CD4-positive, alpha-beta T cell treated with Interleukin-6 at 100 ng/mL for 8 hours (primary cell): ENCODE results near the gene PEX14.

ENCODE experiments used
- DNase-seq: peaks from one replicate; pipeline ENCODE4 v3.0.0-alpha.2; 2020; ENCODE audit warnings: mixed read lengths, low spot score

Gene PEX14

GRCh38 chr1:10634075-10634427 lies 159.3 kb downstream of the PEX14 start:
- no peak for DNase-seq

GRCh38 chr1:10634428-10635084 lies 159.8 kb downstream of the PEX14 start:
- DNase-seq = no peak

- DNase-seq = no peak
These were observed 160.5 kb downstream of the PEX14 start for GRCh38 chr1:10635085-10635896.

GRCh38 chr1:10635992-10636391 lies 161.2 kb downstream of the PEX14 start:
- no peak for DNase-seq

GRCh38 chr1:10637400-10637799 lies 162.7 kb downstream of the PEX14 start:
- DNase-seq = no peak

GRCh38 chr1:10637834-10638558 lies 163.2 kb downstream of the PEX14 start:
- DNase-seq = no peak

GRCh38 chr1:10638559-10639005 lies 163.8 kb downstream of the PEX14 start:
- DNase-seq = no peak

- no peak for DNase-seq
These were observed 164.4 kb downstream of the PEX14 start for GRCh38 chr1:10639011-10639774.

GRCh38 chr1:10639775-10640578 lies 165.2 kb downstream of the PEX14 start:
- DNase-seq = no peak

- DNase-seq = no peak
These were observed 166.2 kb downstream of the PEX14 start for GRCh38 chr1:10640843-10641553.

- DNase-seq = no peak
These were observed 167.2 kb downstream of the PEX14 start for GRCh38 chr1:10641976-10642375.

GRCh38 chr1:10642403-10643080 lies 167.8 kb downstream of the PEX14 start:
- DNase-seq = no peak

GRCh38 chr1:10643607-10644306 lies 169.0 kb downstream of the PEX14 start:
- no peak for DNase-seq

GRCh38 chr1:10644307-10645128 lies 169.8 kb downstream of the PEX14 start:
- no peak for DNase-seq

- no peak for DNase-seq
These were observed 171.7 kb downstream of the PEX14 start for GRCh38 chr1:10646347-10646861.

- no peak for DNase-seq
These were observed 172.8 kb downstream of the PEX14 start for GRCh38 chr1:10647414-10648170.

- DNase-seq = no peak
These were observed 174.2 kb downstream of the PEX14 start for GRCh38 chr1:10648689-10649516.
